K562 (cell line): ENCODE results near the gene ICAM3. TPM values are rescaled to one million over a fixed set of nuclear protein-coding genes. Genes with fewer than 3 reads are reported as not detected.

Source experiments
- CCAR2 ChIP-seq: fragments of 200-400 bp; formaldehyde crosslinking; IDR thresholded peaks from 2 replicates; pipeline ENCODE4 v1.6.1; 2017; ENCODE audit warnings: mild to moderate bottlenecking, low read depth, low read length
- CTCF ChIP-seq, 3 experiments: IDR thresholded peaks in 2 of 3; conservative IDR thresholded peaks in 1 of 3; 2 replicates each; pipeline ENCODE4 v1.5.1; 2011 to 2012; ENCODE audit warnings: low read length in 3 of 3, mild to moderate bottlenecking in 3 of 3, control low read depth in 2 of 3, improper control_type of control experiment in 1 of 3, inconsistent platforms in 1 of 3, low read depth in 1 of 3, mixed read lengths in 1 of 3, moderate library complexity in 1 of 3; ENCODE audit not compliant: insufficient read depth in 2 of 3
- FOXP1 ChIP-seq: sonication (generic); formaldehyde crosslinking; IDR thresholded peaks from 2 replicates; pipeline ENCODE4 v1.8.0; 2022; ENCODE audit warnings: mild to moderate bottlenecking, missing genetic modification reagents
- KDM5B ChIP-seq: fragments of 200-600 bp; sonication (generic); IDR thresholded peaks from 2 replicates; pipeline ENCODE4 v1.6.1; 2012; ENCODE audit warnings: low read depth, mild to moderate bottlenecking, moderate library complexity, low read length, control low read depth, inconsistent platforms; ENCODE audit not compliant: insufficient replicate concordance
- L3MBTL2 ChIP-seq: fragments of 450-650 bp; IDR thresholded peaks from 2 replicates; pipeline ENCODE4 v1.6.1; 2016; ENCODE audit warnings: mild to moderate bottlenecking, moderate library complexity
- MIER1 ChIP-seq: fragments of 450-650 bp; IDR thresholded peaks from 2 replicates; pipeline ENCODE4 v1.6.1; 2016; ENCODE audit warnings: antibody characterized with exemption, mild to moderate bottlenecking, low read depth
- POLR2AphosphoS2 ChIP-seq: IDR thresholded peaks from 2 replicates; pipeline ENCODE4 v1.6.1; 2012; ENCODE audit warnings: low read length, improper control_type of control experiment
- RBFOX2 ChIP-seq: fragments of 200-400 bp; formaldehyde crosslinking; IDR thresholded peaks from 2 replicates; pipeline ENCODE4 v1.6.1; 2017; ENCODE audit warnings: low read depth, mild to moderate bottlenecking, low read length, moderate library complexity
- RBM34 ChIP-seq: fragments of 200-400 bp; formaldehyde crosslinking; IDR thresholded peaks from 2 replicates; pipeline ENCODE4 v1.6.1; 2018; ENCODE audit warnings: low read length, borderline replicate concordance; ENCODE audit not compliant: insufficient read depth
- SAFB2 ChIP-seq: fragments of 200-400 bp; formaldehyde crosslinking; IDR thresholded peaks from 2 replicates; pipeline ENCODE4 v1.6.1; 2018; ENCODE audit warnings: borderline replicate concordance, low read length, low read depth, moderate library complexity; ENCODE audit not compliant: severe bottlenecking
- SMARCE1 ChIP-seq: fragments of 450-650 bp; IDR thresholded peaks from 2 replicates; pipeline ENCODE4 v1.7.1; 2016; ENCODE audit warnings: mild to moderate bottlenecking
- SRSF1 ChIP-seq: fragments of 200-400 bp; formaldehyde crosslinking; IDR thresholded peaks from 2 replicates; pipeline ENCODE4 v1.6.1; 2017; ENCODE audit warnings: mild to moderate bottlenecking, low read depth, low read length, moderate library complexity
- VEZF1 ChIP-seq: fragments of 200-800 bp; sonication (Bioruptor generic); IDR thresholded peaks from 2 replicates; pipeline ENCODE4 v1.6.1; 2017; ENCODE audit warnings: missing genetic modification characterization, missing compliant biosample characterization
- ZNF12 ChIP-seq: sonication (generic); formaldehyde crosslinking; IDR thresholded peaks from 2 replicates; pipeline ENCODE4 v1.4.0; 2020; ENCODE audit warnings: mild to moderate bottlenecking, missing genetic modification reagents
- ZNF263 ChIP-seq: sonication (generic); formaldehyde crosslinking; IDR thresholded peaks from 2 replicates; pipeline ENCODE4 v1.8.0; 2022; ENCODE audit warnings: mild to moderate bottlenecking, missing genetic modification reagents, borderline replicate concordance
- ZNF449 ChIP-seq: fragments of 250-450 bp; sonication (Bioruptor Pico); IDR thresholded peaks from 2 replicates; pipeline ENCODE4 v1.8.0; 2022; ENCODE audit warnings: moderate library complexity, mild to moderate bottlenecking, inconsistent platforms
- ZNF507 ChIP-seq: conservative IDR thresholded peaks from 2 replicates; pipeline ENCODE4 v1.6.1; 2017; ENCODE audit warnings: missing genetic modification characterization, missing compliant biosample characterization
- ZNF696 ChIP-seq: fragments of 250-450 bp; sonication (Bioruptor Pico); conservative IDR thresholded peaks from 2 replicates; pipeline ENCODE4 v1.4.0; 2020; ENCODE audit warnings: mild to moderate bottlenecking, moderate library complexity
- ZSCAN32 ChIP-seq: fragments of 450-650 bp; formaldehyde crosslinking; IDR thresholded peaks from 2 replicates; pipeline ENCODE4 v1.4.0; 2020; ENCODE audit warnings: mild to moderate bottlenecking, moderate library complexity
- polyA plus RNA-seq, 8 experiments: library from polyadenylated mRNA; depleted of rRNA in 4 of 8; stranded (reverse) in 5 of 8; unstranded in 3 of 8; fragments of >200 nt; fragmentation: Nextera tagmentation in 2 of 8; fragmentation: Illumina TruSeq in 1 of 8; extraction: Ambion mirVana in 2 of 8; extraction: Trizol in 1 of 8; gene quantifications; 2 replicates each; pipeline versions ENCODE4 v1.2.1 to v1.2.3, GENCODE V29; 2011 to 2014; ENCODE audit warnings: inconsistent platforms in 1 of 8, missing spikeins in 1 of 8
- total RNA-seq, 7 experiments: library from RNA; depleted of rRNA in 6 of 7; stranded (reverse); fragments of >200 nt in 6 of 7; fragmentation: Illumina TruSeq in 2 of 7; extraction: Trizol in 2 of 7; gene quantifications; 2 replicates each; pipeline versions ENCODE4 v1.2.1 to v1.2.3, GENCODE V29; 2011 to 2021; ENCODE audit warnings: low replicate concordance in 1 of 7
- TF ChIP-seq, protein P1 (sequence below): IDR thresholded peaks from 2 replicates; pipeline ENCODE4 v1.6.1; 2011; ENCODE audit warnings: borderline replicate concordance, low read depth, mild to moderate bottlenecking, moderate library complexity, low read length; ENCODE audit not compliant: insufficient read depth, poor library complexity, severe bottlenecking

Gene ICAM3
- total and polyA plus RNA-seq, 9 of the 15 experiments (the other 6 are each of a cell fraction or from before 2014, with no cell fraction given) = 6.5 to 39.5 (median 24.2) TPM

- TF ChIP-seq ZNF449 (no peak), ZNF696 (CRISPR knock-in tag) (no peak), ZNF12 (CRISPR knock-in tag) (no peak; the same call in 1 of the 2 replicates), RBFOX2 (peak; percentile 76), SAFB2 (no peak), RBM34 (no peak), VEZF1 (CRISPR knock-in tag) (peak; percentile 39; the same call in 1 of the 2 replicates), KDM5B (peak; percentile 70), SRSF1 (no peak), ZNF263 (CRISPR knock-in tag) (no peak), CCAR2 (no peak), SMARCE1 (no peak), POLR2AphosphoS2 (peak; percentile 99), ZNF507 (no peak), FOXP1 (CRISPR knock-in tag) (0 out of 2 replicates have a peak, but pooled peaks have one; percentile 40), CTCF (IDR thresholded peaks at IDR 0.05 in 2 of 3, conservative IDR thresholded peaks at IDR 0.05 in 1 of 3; ENCODE audit: insufficient read depth in 2 of 3, low read depth in 1 of 3, low read length in 3 of 3) (no peak), L3MBTL2 (peak; percentile 26; the same call in 1 of the 2 replicates), ZSCAN32 (no peak), MIER1 (no peak)
- TF ChIP-seq, protein P1, sequence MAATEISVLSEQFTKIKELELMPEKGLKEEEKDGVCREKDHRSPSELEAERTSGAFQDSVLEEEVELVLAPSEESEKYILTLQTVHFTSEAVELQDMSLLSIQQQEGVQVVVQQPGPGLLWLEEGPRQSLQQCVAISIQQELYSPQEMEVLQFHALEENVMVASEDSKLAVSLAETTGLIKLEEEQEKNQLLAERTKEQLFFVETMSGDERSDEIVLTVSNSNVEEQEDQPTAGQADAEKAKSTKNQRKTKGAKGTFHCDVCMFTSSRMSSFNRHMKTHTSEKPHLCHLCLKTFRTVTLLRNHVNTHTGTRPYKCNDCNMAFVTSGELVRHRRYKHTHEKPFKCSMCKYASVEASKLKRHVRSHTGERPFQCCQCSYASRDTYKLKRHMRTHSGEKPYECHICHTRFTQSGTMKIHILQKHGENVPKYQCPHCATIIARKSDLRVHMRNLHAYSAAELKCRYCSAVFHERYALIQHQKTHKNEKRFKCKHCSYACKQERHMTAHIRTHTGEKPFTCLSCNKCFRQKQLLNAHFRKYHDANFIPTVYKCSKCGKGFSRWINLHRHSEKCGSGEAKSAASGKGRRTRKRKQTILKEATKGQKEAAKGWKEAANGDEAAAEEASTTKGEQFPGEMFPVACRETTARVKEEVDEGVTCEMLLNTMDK = no peak
Measured at GRCh38 chr19:10315335-10316214, 23.8 kb downstream of the ICAM3 start, which contains the start of gene FDX2 (continued).
